ENCODE measurements around the gene MUC22.

DNA sequence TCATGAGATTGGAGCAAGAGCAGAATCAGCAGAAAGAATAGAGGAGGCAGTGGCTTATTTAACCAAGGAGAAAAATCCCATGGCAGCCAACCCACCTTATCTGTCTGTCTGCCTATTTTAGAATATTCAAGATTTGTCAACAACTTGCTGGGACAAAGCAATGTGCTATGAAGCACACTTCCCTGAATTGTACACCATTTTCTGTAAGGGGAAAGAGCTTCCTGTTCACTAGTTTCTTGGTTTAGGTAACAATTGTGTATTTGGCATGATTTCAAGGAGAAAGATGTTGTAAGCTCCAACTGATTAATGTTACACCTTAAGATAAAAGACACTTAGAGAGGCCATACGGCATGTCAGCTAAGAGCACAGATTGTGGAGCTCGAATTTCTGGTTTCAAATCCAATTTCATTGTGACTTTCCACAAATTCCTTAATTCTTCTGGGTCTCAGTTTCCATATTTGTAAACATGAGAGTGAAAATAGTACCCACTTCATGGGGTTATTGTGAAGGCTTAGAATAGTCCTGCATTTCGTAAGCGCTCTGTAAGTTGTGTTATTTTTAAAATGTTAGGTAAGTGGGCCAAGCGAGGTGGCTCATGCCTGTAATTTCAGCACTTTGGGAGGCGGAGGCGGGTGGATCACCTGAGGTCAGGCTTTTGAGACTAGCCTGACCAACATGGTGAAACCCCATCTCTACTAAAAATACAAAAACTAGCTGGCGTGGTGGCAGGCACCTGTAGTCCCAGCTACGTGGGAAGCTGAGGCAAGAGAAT is 4.8 kb upstream of the MUC22 start:
- TF ChIP-seq, protein P1, sequence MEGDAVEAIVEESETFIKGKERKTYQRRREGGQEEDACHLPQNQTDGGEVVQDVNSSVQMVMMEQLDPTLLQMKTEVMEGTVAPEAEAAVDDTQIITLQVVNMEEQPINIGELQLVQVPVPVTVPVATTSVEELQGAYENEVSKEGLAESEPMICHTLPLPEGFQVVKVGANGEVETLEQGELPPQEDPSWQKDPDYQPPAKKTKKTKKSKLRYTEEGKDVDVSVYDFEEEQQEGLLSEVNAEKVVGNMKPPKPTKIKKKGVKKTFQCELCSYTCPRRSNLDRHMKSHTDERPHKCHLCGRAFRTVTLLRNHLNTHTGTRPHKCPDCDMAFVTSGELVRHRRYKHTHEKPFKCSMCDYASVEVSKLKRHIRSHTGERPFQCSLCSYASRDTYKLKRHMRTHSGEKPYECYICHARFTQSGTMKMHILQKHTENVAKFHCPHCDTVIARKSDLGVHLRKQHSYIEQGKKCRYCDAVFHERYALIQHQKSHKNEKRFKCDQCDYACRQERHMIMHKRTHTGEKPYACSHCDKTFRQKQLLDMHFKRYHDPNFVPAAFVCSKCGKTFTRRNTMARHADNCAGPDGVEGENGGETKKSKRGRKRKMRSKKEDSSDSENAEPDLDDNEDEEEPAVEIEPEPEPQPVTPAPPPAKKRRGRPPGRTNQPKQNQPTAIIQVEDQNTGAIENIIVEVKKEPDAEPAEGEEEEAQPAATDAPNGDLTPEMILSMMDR (IDR thresholded peaks at IDR 0.05), result no peak
- TF ChIP-seq EP300 (IDR thresholded peaks at IDR 0.05), result no peak
- no peak for TF ChIP-seq POLR2A (IDR thresholded peaks at IDR 0.05; ENCODE audit: low read depth)
- TF ChIP-seq POLR2AphosphoS5 (IDR thresholded peaks at IDR 0.05), result no peak

Measured in esophagus muscularis mucosa (tissue), 4 donors.